ENCODE results near the gene ZNF490.
"Not testable (repeated sequence)": the region's sequence is repeated elsewhere in the genome, so short reads cannot be mapped to it uniquely, and the experiment has no call there.

Gene ZNF490

GRCh38 chr19:12621253-12622024 is 10.8 kb upstream of the ZNF490 start:
- FAIRE-seq, result not testable (repeated sequence)

- FAIRE-seq, result no peak
Observed at GRCh38 chr19:12617646-12618045, 7.0 kb upstream of the ZNF490 start.

- no peak for FAIRE-seq
Observed at GRCh38 chr19:12611361-12611699, 717 bp upstream of the ZNF490 start.

GRCh38 chr19:12607631-12608030 is 3.0 kb downstream of the ZNF490 start:
- no peak for FAIRE-seq

- FAIRE-seq, result no peak
Observed at GRCh38 chr19:12606796-12607195, 3.8 kb downstream of the ZNF490 start.

- no peak for FAIRE-seq
Observed at GRCh38 chr19:12603714-12604113, 6.9 kb downstream of the ZNF490 start.

GRCh38 chr19:12597594-12597993 is 13.0 kb downstream of the ZNF490 start:
- no peak for FAIRE-seq

GRCh38 chr19:12596927-12597548 is 13.6 kb downstream of the ZNF490 start:
- FAIRE-seq, result no peak

GRCh38 chr19:12596485-12596884 is 14.1 kb downstream of the ZNF490 start:
- no peak for FAIRE-seq

GRCh38 chr19:12581100-12581499 is 29.5 kb downstream of the ZNF490 start:
- no peak for FAIRE-seq

GRCh38 chr19:12580180-12580694 is 30.4 kb downstream of the ZNF490 start:
- no peak for FAIRE-seq

- no peak for FAIRE-seq
Observed at GRCh38 chr19:12578641-12579040, 32.0 kb downstream of the ZNF490 start.

- no peak for FAIRE-seq
Observed at GRCh38 chr19:12574036-12574435, 36.6 kb downstream of the ZNF490 start.

- FAIRE-seq, result no peak
Observed at GRCh38 chr19:12567951-12568350, 42.7 kb downstream of the ZNF490 start.

- FAIRE-seq, result not testable (repeated sequence)
Observed at GRCh38 chr19:12566380-12566779, 44.2 kb downstream of the ZNF490 start.

- peak; percentile 72 for FAIRE-seq
Observed at GRCh38 chr19:12564016-12564664, 46.5 kb downstream of the ZNF490 start.

- no peak for FAIRE-seq
Observed at GRCh38 chr19:12555456-12555930, 55.1 kb downstream of the ZNF490 start.

GRCh38 chr19:12551060-12551832 is 59.4 kb downstream of the ZNF490 start, which contains the start of gene ZNF564:
Gene ZNF564 (minus strand): TSS chr19:12551482. CDS start chr19:12551332, 150 bp downstream.
- peak; percentile 97 for FAIRE-seq

- no peak for FAIRE-seq
Observed at GRCh38 chr19:12546903-12547302, 63.7 kb downstream of the ZNF490 start.

GRCh38 chr19:12546068-12546467 is 64.5 kb downstream of the ZNF490 start:
- FAIRE-seq, result no peak

GRCh38 chr19:12545267-12545666 is 65.3 kb downstream of the ZNF490 start:
- FAIRE-seq, result no peak

GRCh38 chr19:12544401-12544876 is 66.2 kb downstream of the ZNF490 start:
- FAIRE-seq, result no peak

GRCh38 chr19:12543855-12544254 is 66.8 kb downstream of the ZNF490 start:
- no peak for FAIRE-seq

All from endometrium (tissue), 2 donors.